Left ventricle myocardium inferior (tissue), 1 donor: ENCODE measurements around the gene PTGES3. TPM values are rescaled to one million over a fixed set of nuclear protein-coding genes. Genes with fewer than 3 reads are reported as not detected.

ENCODE experiments used
- DNase-seq: peaks from one replicate; pipeline ENCODE4 v3.0.0-alpha.2; 2020
- H3K27ac ChIP-seq: fragments of 200-600 bp; replicated peaks from 2 replicates; pipeline ENCODE4 v1.8.0; 2021
- H3K27me3 ChIP-seq: fragments of 200-600 bp; 2 replicates; pipeline ENCODE4 v1.8.0; 2021; ENCODE audit warnings: low read depth
- H3K36me3 ChIP-seq: fragments of 200-600 bp; 2 replicates; pipeline ENCODE4 v1.8.0; 2021
- H3K4me1 ChIP-seq: fragments of 200-600 bp; 2 replicates; pipeline ENCODE4 v1.8.0; 2021
- H3K4me3 ChIP-seq: fragments of 200-600 bp; 2 replicates; pipeline ENCODE4 v1.8.0; 2021; ENCODE audit warnings: mild to moderate bottlenecking, moderate library complexity
- H3K9me3 ChIP-seq: fragments of 200-600 bp; replicated peaks from 2 replicates; pipeline ENCODE4 v1.8.0; 2021
- CTCF ChIP-seq: fragments of 200-600 bp; IDR thresholded peaks from 2 replicates; pipeline ENCODE4 v1.8.0; 2021; ENCODE audit warnings: antibody characterized with exemption, mild to moderate bottlenecking, borderline replicate concordance
- intact Hi-C: fragments of 100-400 bp; cut with micrococcal nuclease; formaldehyde crosslinking; loops from one replicate; pipeline ENCODE4 v1.11.0; 2022
- total RNA-seq: library from RNA; stranded (reverse); fragmentation: NEBNext Ultra II Directional; extraction: Animal tissue kit (Norgen Biotek cat#: 25700); gene quantifications from one replicate; pipeline ENCODE4 v1.2.1, GENCODE V29; 2021
- donor health status: DM: no; HTN: yes; CAD: no; lungs with severe emphysema.

PTGES3 gene
- total RNA-seq, 1 donor from 2014 or later = 136 TPM

- H3K4me3 ChIP-seq = no peak overlapping the region
These were observed 29.1 kb upstream of the PTGES3 start for GRCh38 chr12:56716933-56717880.

GRCh38 chr12:56716458-56716857, 28.4 kb upstream of the PTGES3 start:
- Histone ChIP-seq H3K4me1 (peaks cover 60% of the 10 kb centered on the region), H3K27ac (no peak overlapping the region)

More at GRCh38 chr12:56716933-56717880, 29.1 kb upstream of the PTGES3 start:
- intact Hi-C loops = no loop called here
- no peak overlapping the region for H3K27ac ChIP-seq
- no peaks in the 10 kb centered on the region for H3K9me3 ChIP-seq
- peaks cover 68% of the 10 kb centered on the region for H3K4me1 ChIP-seq
- TF ChIP-seq CTCF = no peak
- no peak for DNase-seq
- H3K36me3 ChIP-seq = peaks cover 68% of the 10 kb centered on the region
- no peaks in the 10 kb centered on the region for H3K27me3 ChIP-seq

GRCh38 chr12:56715798-56716197, 27.7 kb upstream of the PTGES3 start:
- Histone ChIP-seq H3K9me3 (no peaks in the 10 kb centered on the region), H3K4me3 (no peak overlapping the region), H3K4me1 (peaks cover 54% of the 10 kb centered on the region), H3K27me3 (no peaks in the 10 kb centered on the region), H3K27ac (no peak overlapping the region), H3K36me3 (peaks cover 72% of the 10 kb centered on the region)
- intact Hi-C loops = no loop called here
- DNase-seq = no peak
- TF ChIP-seq CTCF = no peak

More at GRCh38 chr12:56716458-56716857, 28.4 kb upstream of the PTGES3 start:
- DNase-seq = no peak
- Histone ChIP-seq H3K36me3 (peaks cover 68% of the 10 kb centered on the region), H3K27me3 (no peaks in the 10 kb centered on the region), H3K4me3 (no peak overlapping the region), H3K9me3 (no peaks in the 10 kb centered on the region)
- intact Hi-C loops = no loop called here
- no peak for TF ChIP-seq CTCF

- Histone ChIP-seq H3K36me3 (peaks cover 62% of the 10 kb centered on the region), H3K27ac (no peak overlapping the region), H3K4me1 (peaks cover 41% of the 10 kb centered on the region), H3K27me3 (no peaks in the 10 kb centered on the region), H3K9me3 (no peaks in the 10 kb centered on the region), H3K4me3 (no peak overlapping the region)
- TF ChIP-seq CTCF = no peak
- DNase-seq = no peak
- intact Hi-C loops = no loop called here
These were observed 26.4 kb upstream of the PTGES3 start for GRCh38 chr12:56714431-56714929.

- no peak overlapping the region for H3K4me3 ChIP-seq
- no peaks in the 10 kb centered on the region for H3K27me3 ChIP-seq
- no peak for TF ChIP-seq CTCF
- no peaks in the 10 kb centered on the region for H3K9me3 ChIP-seq
- H3K4me1 ChIP-seq = peaks cover 29% of the 10 kb centered on the region
- intact Hi-C loops = no loop called here
- H3K27ac ChIP-seq = no peak overlapping the region
- H3K36me3 ChIP-seq = peaks cover 52% of the 10 kb centered on the region
- no peak for DNase-seq
These were observed 25.3 kb upstream of the PTGES3 start for GRCh38 chr12:56713345-56713744.
